H9 (cell line): ENCODE data around the gene MUL1. TPM values are rescaled to one million over a fixed set of nuclear protein-coding genes. Genes with fewer than 3 reads are reported as not detected.

Source experiments
- DNase-seq: peaks from one replicate; pipeline ENCODE4 v3.0.0-alpha.2; 2017
- H2AFZ ChIP-seq: one replicate; pipeline ENCODE4 v1.6.1; 2013; ENCODE audit warnings: mild to moderate bottlenecking, low read length, control low read depth, moderate library complexity
- H2AK5ac ChIP-seq: 2 replicates; pipeline ENCODE4 v1.6.1; 2013; ENCODE audit warnings: low read length, control low read depth, mixed read lengths; ENCODE audit not compliant: insufficient read length
- H2BK120ac ChIP-seq: one replicate; pipeline ENCODE4 v1.6.1; 2013; ENCODE audit warnings: low read depth, mild to moderate bottlenecking, low read length, control low read depth, inconsistent platforms; ENCODE audit not compliant: poor library complexity, severe bottlenecking
- H2BK12ac ChIP-seq: 2 replicates; pipeline ENCODE4 v1.6.1; 2013; ENCODE audit warnings: low read length, control low read depth, mixed read lengths, low read depth; ENCODE audit not compliant: insufficient read length
- H2BK15ac ChIP-seq: 2 replicates; pipeline ENCODE4 v1.6.1; 2013; ENCODE audit warnings: low read depth, low read length, control low read depth
- H2BK20ac ChIP-seq: one replicate; pipeline ENCODE4 v1.6.1; 2013; ENCODE audit warnings: low read depth, mild to moderate bottlenecking, low read length, control low read depth, inconsistent platforms; ENCODE audit not compliant: poor library complexity, severe bottlenecking
- H2BK5ac ChIP-seq: 2 replicates; pipeline ENCODE4 v1.6.1; 2013; ENCODE audit warnings: low read length, control low read depth, mixed read lengths; ENCODE audit not compliant: insufficient read length
- H3K14ac ChIP-seq: 2 replicates; pipeline ENCODE4 v1.6.1; 2013; ENCODE audit warnings: low read length, control low read depth; ENCODE audit not compliant: insufficient read depth
- H3K18ac ChIP-seq: 2 replicates; pipeline ENCODE4 v1.6.1; 2013; ENCODE audit warnings: low read depth, mild to moderate bottlenecking, mixed read lengths, low read length, control low read depth; ENCODE audit not compliant: insufficient read length
- H3K23ac ChIP-seq: 2 replicates; pipeline ENCODE4 v1.6.1; 2013; ENCODE audit warnings: low read length, control low read depth, mixed read lengths, low read depth; ENCODE audit not compliant: insufficient read length
- H3K23me2 ChIP-seq: 2 replicates; pipeline ENCODE4 v1.6.1; 2013; ENCODE audit warnings: low read depth, mild to moderate bottlenecking, mixed read lengths, low read length, control low read depth; ENCODE audit not compliant: insufficient read length, poor library complexity, severe bottlenecking
- H3K27ac ChIP-seq: 2 replicates; pipeline ENCODE4 v1.5.1; 2013; ENCODE audit warnings: low read length, control low read depth, mixed read lengths, low read depth; ENCODE audit not compliant: insufficient read length
- H3K27me3 ChIP-seq: 2 replicates; pipeline ENCODE4 v1.6.1; 2013; ENCODE audit warnings: low read length, control low read depth, inconsistent platforms; ENCODE audit not compliant: insufficient read depth
- H3K4ac ChIP-seq: 2 replicates; pipeline ENCODE4 v1.6.1; 2013; ENCODE audit warnings: low read depth, mild to moderate bottlenecking, control low read depth, inconsistent platforms, low read length, moderate library complexity
- H3K4me1 ChIP-seq: 2 replicates; pipeline ENCODE4 v1.6.1; 2013; ENCODE audit warnings: low read length, control low read depth, inconsistent platforms; ENCODE audit not compliant: insufficient read depth
- H3K4me2 ChIP-seq: 2 replicates; pipeline ENCODE4 v1.6.1; 2013; ENCODE audit warnings: low read length, control low read depth, mixed read lengths; ENCODE audit not compliant: insufficient read length, insufficient read depth
- H3K56ac ChIP-seq: 2 replicates; pipeline ENCODE4 v1.6.1; 2013; ENCODE audit warnings: low read depth, mild to moderate bottlenecking, mixed read lengths, low read length, control low read depth; ENCODE audit not compliant: insufficient read length
- H3K79me1 ChIP-seq: 2 replicates; pipeline ENCODE4 v1.6.1; 2013; ENCODE audit warnings: low read depth, mild to moderate bottlenecking, moderate library complexity, low read length, control low read depth, inconsistent platforms; ENCODE audit not compliant: insufficient read depth, poor library complexity, severe bottlenecking
- H3K79me2 ChIP-seq: 2 replicates; pipeline ENCODE4 v1.6.1; 2013; ENCODE audit warnings: low read length, control low read depth, inconsistent platforms; ENCODE audit not compliant: insufficient read depth
- H3K9ac ChIP-seq: 2 replicates; pipeline ENCODE4 v1.6.1; 2013; ENCODE audit warnings: low read length, control low read depth, mixed read lengths; ENCODE audit not compliant: insufficient read length; ENCODE audit errors: extremely low read depth
- H3K9me3 ChIP-seq: one replicate; pipeline ENCODE4 v1.6.1; 2013; ENCODE audit warnings: low read depth, low read length, inconsistent platforms; ENCODE audit not compliant: control insufficient read depth
- H3T11ph ChIP-seq: one replicate; pipeline ENCODE4 v1.6.1; 2013; ENCODE audit warnings: mild to moderate bottlenecking, low read length, control low read depth, inconsistent platforms
- H4K20me1 ChIP-seq: one replicate; pipeline ENCODE4 v1.6.1; 2013; ENCODE audit not compliant: control insufficient read depth, insufficient read length, insufficient read depth
- H4K5ac ChIP-seq: 2 replicates; pipeline ENCODE4 v1.6.1; 2013; ENCODE audit warnings: low read depth, mild to moderate bottlenecking, mixed read lengths, low read length, control low read depth; ENCODE audit not compliant: insufficient read length
- H4K8ac ChIP-seq: replicated peaks from 2 replicates; pipeline ENCODE4 v1.6.1; 2013; ENCODE audit warnings: low read length, control low read depth, mixed read lengths, low read depth; ENCODE audit not compliant: insufficient read length
- H4K91ac ChIP-seq: 2 replicates; pipeline ENCODE4 v1.6.1; 2013; ENCODE audit warnings: low read depth, mild to moderate bottlenecking, moderate library complexity, mixed read lengths, low read length, control low read depth; ENCODE audit not compliant: insufficient read length
- H3K27ac Mint-ChIP-seq, 3 experiments: 2 replicates in 2 of 3; 3 replicates in 1 of 3; pipeline ENCODE4 v1.8.0; 2020 to 2021; ENCODE audit warnings: mixed read lengths in 3 of 3, mild to moderate bottlenecking in 1 of 3, moderate library complexity in 1 of 3
- H3K27me3 Mint-ChIP-seq: 2 replicates; pipeline ENCODE4 v1.8.0; 2021; ENCODE audit warnings: low read depth, mild to moderate bottlenecking, moderate library complexity, mixed read lengths
- H3K36me3 Mint-ChIP-seq, 3 experiments: 2 replicates in 2 of 3; 3 replicates in 1 of 3; pipeline ENCODE4 v1.8.0; 2020 to 2021; ENCODE audit warnings: low read depth in 3 of 3, mixed read lengths in 3 of 3; ENCODE audit not compliant: insufficient read depth in 1 of 3
- H3K4me1 Mint-ChIP-seq, 2 experiments: 2 replicates each; pipeline ENCODE4 v1.8.0; 2020; ENCODE audit warnings: mixed read lengths in 2 of 2
- H3K4me3 Mint-ChIP-seq, 2 experiments: 2 replicates in 1 of 2; 3 replicates in 1 of 2; pipeline ENCODE4 v1.8.0; 2020 to 2021; ENCODE audit warnings: mild to moderate bottlenecking in 2 of 2, mixed read lengths in 2 of 2, moderate library complexity in 1 of 2
- H3K9me3 Mint-ChIP-seq, 2 experiments: 2 replicates in 1 of 2; 3 replicates in 1 of 2; pipeline ENCODE4 v1.8.0; 2020; ENCODE audit warnings: mild to moderate bottlenecking in 2 of 2, mixed read lengths in 2 of 2, moderate library complexity in 1 of 2
- CTCF ChIP-seq: fragments of 200-600 bp; sonication (generic); conservative IDR thresholded peaks from 3 replicates; pipeline ENCODE4 v1.8.0; 2021; ENCODE audit warnings: antibody characterized with exemption, mild to moderate bottlenecking
- WGBS: extraction: QIAGEN DNeasy Blood & Tissue Kit; methylation state at CpG from one replicate; pipeline ENCODE4 v1.1.7; 2013; ENCODE audit warnings: missing lambda C conversion rate, low lambda C conversion rate, mixed read lengths; ENCODE audit not compliant: insufficient read length; ENCODE audit errors: extremely low coverage; 5-methylcytosine and 5-hydroxymethylcytosine counted together
- total RNA-seq: library from RNA; stranded (reverse); gene quantifications from 2 replicates; pipeline ENCODE4 v1.2.1, GENCODE V29; 2021

The MUL1 gene
- total RNA-seq, 1 experiment from 2014 or later = 27.1 TPM

GRCh38 chr1:20530901-20531300, 22.9 kb upstream of the MUL1 start:
- no peak overlapping the region for H3K27ac Mint-ChIP-seq
- no CpG with 5 or more reads among the region's 6 CpGs for WGBS
- Histone ChIP-seq H2BK20ac (no peak overlapping the region), H3K23me2 (no peaks in the 10 kb centered on the region), H3K56ac (no peak overlapping the region), H3K9me3 (no peaks in the 10 kb centered on the region), H2BK15ac (no peak overlapping the region), H3K23ac (no peak overlapping the region), H3K27ac (no peak overlapping the region), H3K18ac (no peak overlapping the region), H4K5ac (no peak overlapping the region), H2BK12ac (no peak overlapping the region), H2BK5ac (no peak overlapping the region), H3K79me2 (no peaks in the 10 kb centered on the region), H3K79me1 (no peaks in the 10 kb centered on the region), H3K9ac (no peak overlapping the region), H2BK120ac (no peak overlapping the region), H3K27me3 (no peaks in the 10 kb centered on the region; the same call in 1 of the 2 replicates), H3T11ph (no peak overlapping the region), H2AK5ac (no peak overlapping the region), H2AFZ (no peak overlapping the region), H4K20me1 (no peaks in the 10 kb centered on the region), H3K4me2 (no peak overlapping the region), H3K4ac (no peak overlapping the region), H3K14ac (no peak overlapping the region), H4K91ac (no peak overlapping the region), H4K8ac (no peak overlapping the region), H3K4me1 (no peaks in the 10 kb centered on the region)
- peaks cover 86% of the 10 kb centered on the region for H3K27me3 Mint-ChIP-seq
- no peak for DNase-seq
- no peaks in the 10 kb centered on the region for H3K36me3 Mint-ChIP-seq
- no peak overlapping the region for H3K4me3 Mint-ChIP-seq
- H3K9me3 Mint-ChIP-seq = no peaks in the 10 kb centered on the region
- peaks cover 0 to 3% of the 10 kb centered on the region in 2 experiments; a peak in 3 of 4 replicates for H3K4me1 Mint-ChIP-seq
- TF ChIP-seq CTCF = no peak
